SU-DHL-6 (cell line): ENCODE results near the gene CDHR2.
"Not testable (repeated sequence)": the region's sequence is repeated elsewhere in the genome, so short reads cannot be mapped to it uniquely, and the experiment has no call there.

ENCODE experiments used
- H2AFZ ChIP-seq: fragments of 200-600 bp; sonication (generic); 2 replicates; pipeline ENCODE4 v1.6.1; 2014; ENCODE audit warnings: low read depth, mild to moderate bottlenecking, moderate library complexity, mixed read lengths, antibody characterized with exemption, low read length; ENCODE audit not compliant: severe bottlenecking
- H3F3A ChIP-seq: fragments of 200-600 bp; shearing (Covaris generic); 2 replicates; pipeline ENCODE4 v1.6.0; 2016; ENCODE audit warnings: antibody characterized with exemption, mild to moderate bottlenecking; ENCODE audit not compliant: insufficient read depth
- H3K27ac ChIP-seq: fragments of 200-600 bp; sonication (generic); 2 replicates; pipeline ENCODE4 v1.5.1; 2016; ENCODE audit warnings: low read depth, mild to moderate bottlenecking, low read length, moderate library complexity, mixed read lengths
- H3K27me3 ChIP-seq: fragments of 200-600 bp; sonication (generic), shearing (Covaris generic); 2 replicates; pipeline ENCODE4 v1.6.0; 2014; ENCODE audit warnings: mild to moderate bottlenecking, low read length
- H3K36me3 ChIP-seq: fragments of 200-600 bp; sonication (generic); 2 replicates; pipeline ENCODE4 v1.6.1; 2014; ENCODE audit warnings: mild to moderate bottlenecking, low read length, mixed read lengths
- H3K4me2 ChIP-seq: fragments of 300-600, 200-600 bp; shearing (Covaris generic), sonication (generic); 2 replicates; pipeline ENCODE4 v1.6.0; 2014; ENCODE audit warnings: low read length, low read depth, mild to moderate bottlenecking; ENCODE audit not compliant: poor library complexity, severe bottlenecking
- H3K4me3 ChIP-seq: fragments of 200-600 bp; sonication (generic); 2 replicates; pipeline ENCODE4 v1.5.1; 2014; ENCODE audit warnings: antibody characterized with exemption, low read length, mild to moderate bottlenecking, mixed read lengths; ENCODE audit not compliant: insufficient read depth, poor library complexity, severe bottlenecking
- H3K79me2 ChIP-seq: fragments of 200-600 bp; sonication (generic); 2 replicates; pipeline ENCODE4 v1.6.1; 2014; ENCODE audit warnings: mild to moderate bottlenecking, low read length, moderate library complexity; ENCODE audit not compliant: insufficient read depth
- H3K9ac ChIP-seq: fragments of 200-600 bp; sonication (generic); 2 replicates; pipeline ENCODE4 v1.7.0; 2014; ENCODE audit warnings: mild to moderate bottlenecking, low read length
- H3K9me2 ChIP-seq: fragments of 200-600 bp; sonication (generic); replicated peaks from 2 replicates; pipeline ENCODE4 v1.6.1; 2014; ENCODE audit warnings: low read length; ENCODE audit not compliant: insufficient read depth
- H3K9me3 ChIP-seq: fragments of 200-600 bp; sonication (generic); 2 replicates; pipeline ENCODE4 v1.6.1; 2014; ENCODE audit warnings: low read length, mixed read lengths; ENCODE audit not compliant: insufficient read depth
- H4K20me1 ChIP-seq: fragments of 200-600 bp; sonication (generic); 2 replicates; pipeline ENCODE4 v1.6.1; 2014; ENCODE audit warnings: low read depth, mild to moderate bottlenecking, antibody characterized with exemption, low read length, moderate library complexity, mixed read lengths
- CTCF ChIP-seq: fragments of 200-600 bp; sonication (generic); IDR thresholded peaks from one replicate; pipeline ENCODE4 v1.5.1; 2017; ENCODE audit warnings: antibody characterized with exemption, mild to moderate bottlenecking, low read length, moderate library complexity; ENCODE audit not compliant: insufficient read depth, poor library complexity, severe bottlenecking
- EZH2phosphoT487 ChIP-seq: fragments of 200-600 bp; sonication (generic), shearing (Covaris generic); conservative IDR thresholded peaks from 2 replicates; pipeline ENCODE4 v1.6.1; 2018; ENCODE audit warnings: mild to moderate bottlenecking, antibody characterized with exemption, low read length, moderate library complexity, mixed read lengths

The CDHR2 gene

GRCh38 chr5:176588297-176588696 lies 39.2 kb downstream of the CDHR2 start:
- H3K9ac ChIP-seq: no peak overlapping the region
- H3K79me2 ChIP-seq: no peaks in the 10 kb centered on the region
- no peak overlapping the region for H2AFZ ChIP-seq
- no peak for TF ChIP-seq EZH2phosphoT487
- TF ChIP-seq CTCF: no peak
- H3K9me2 ChIP-seq: no peaks in the 10 kb centered on the region
- H3K4me3 ChIP-seq: no peak overlapping the region
- no peaks in the 10 kb centered on the region for H3F3A ChIP-seq
- no peak overlapping the region for H3K27ac ChIP-seq
- H4K20me1 ChIP-seq: no peaks in the 10 kb centered on the region
- no peaks in the 10 kb centered on the region for H3K27me3 ChIP-seq
- H3K9me3 ChIP-seq: peaks cover 16% of the 10 kb centered on the region
- no peaks in the 10 kb centered on the region for H3K36me3 ChIP-seq
- no peak overlapping the region for H3K4me2 ChIP-seq

GRCh38 chr5:176589039-176589769 lies 40.1 kb downstream of the CDHR2 start:
- no peaks in the 10 kb centered on the region for H3K9me2 ChIP-seq
- no peaks in the 10 kb centered on the region for H3F3A ChIP-seq
- no peaks in the 10 kb centered on the region for H3K27me3 ChIP-seq
- TF ChIP-seq CTCF: no peak
- TF ChIP-seq EZH2phosphoT487: no peak
- H3K4me2 ChIP-seq: no peak overlapping the region
- H3K79me2 ChIP-seq: no peaks in the 10 kb centered on the region
- no peak overlapping the region for H3K27ac ChIP-seq
- no peaks in the 10 kb centered on the region for H4K20me1 ChIP-seq
- H3K4me3 ChIP-seq: no peak overlapping the region
- H2AFZ ChIP-seq: no peak overlapping the region
- peaks cover 16% of the 10 kb centered on the region for H3K9me3 ChIP-seq
- no peak overlapping the region for H3K9ac ChIP-seq
- H3K36me3 ChIP-seq: no peaks in the 10 kb centered on the region

DNA sequence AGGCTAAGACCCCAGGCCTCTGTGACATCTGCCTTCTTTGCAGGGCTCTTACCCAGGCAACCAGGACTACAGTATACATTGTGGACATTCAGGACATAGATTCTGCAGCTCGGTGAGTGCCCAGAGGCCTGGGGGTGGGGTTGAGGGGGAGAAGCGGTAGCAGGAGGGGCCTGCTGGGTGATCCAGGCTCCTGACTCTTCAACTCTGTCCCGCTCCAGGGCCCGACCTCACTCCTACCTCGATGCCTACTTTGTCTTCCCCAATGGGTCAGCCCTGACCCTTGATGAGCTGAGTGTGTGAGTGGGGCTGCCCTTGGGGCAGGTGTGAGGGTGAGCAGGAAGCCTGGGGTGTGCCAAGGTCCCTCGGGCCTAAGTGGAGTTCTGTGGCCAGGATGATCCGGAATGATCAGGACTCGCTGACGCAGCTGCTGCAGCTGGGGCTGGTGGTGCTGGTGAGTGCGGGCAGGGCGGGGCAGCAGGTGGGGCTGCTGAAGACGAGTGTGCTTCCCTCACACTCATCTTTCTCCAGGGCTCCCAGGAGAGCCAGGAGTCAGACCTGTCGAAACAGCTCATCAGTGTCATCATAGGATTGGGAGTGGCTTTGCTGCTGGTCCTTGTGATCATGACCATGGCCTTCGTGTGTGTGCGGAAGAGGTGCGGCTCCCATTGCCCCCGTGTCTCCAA lies 41.0 kb downstream of the CDHR2 start:
- H3K27me3 ChIP-seq: no peaks in the 10 kb centered on the region

DNA sequence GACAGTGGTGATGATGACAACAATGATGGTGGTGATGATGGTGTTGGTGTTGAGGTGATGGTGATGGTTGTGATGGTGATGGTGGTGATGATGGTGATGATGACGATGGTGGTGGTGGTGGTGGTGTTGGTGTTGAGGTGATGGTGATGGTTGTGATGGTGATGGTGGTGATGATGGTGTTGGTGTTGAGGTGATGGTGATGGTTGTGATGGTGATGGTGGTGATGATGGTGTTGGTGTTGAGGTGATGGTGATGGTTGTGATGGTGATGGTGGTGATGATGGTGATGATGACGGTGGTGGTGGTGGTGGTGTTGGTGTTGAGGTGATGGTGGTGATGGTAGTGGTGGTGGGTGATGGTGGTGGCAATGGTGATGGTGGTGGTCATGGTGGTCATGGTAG lies 42.5 kb downstream of the CDHR2 start:
- H3K79me2 ChIP-seq, H3K4me3 ChIP-seq, H2AFZ ChIP-seq, H3K9me3 ChIP-seq, H3F3A ChIP-seq, H3K9me2 ChIP-seq, H3K27ac ChIP-seq, H3K9ac ChIP-seq, H3K4me2 ChIP-seq, H3K36me3 ChIP-seq, H3K27me3 ChIP-seq, H4K20me1 ChIP-seq: not testable (repeated sequence)

More for the DNA sequence above, 41.0 kb downstream of the CDHR2 start:
- no peaks in the 10 kb centered on the region for H3K36me3 ChIP-seq
- no peak overlapping the region for H3K4me3 ChIP-seq
- H3K4me2 ChIP-seq: no peak overlapping the region
- no peaks in the 10 kb centered on the region for H4K20me1 ChIP-seq
- H3K9ac ChIP-seq: no peak overlapping the region
- no peaks in the 10 kb centered on the region for H3K9me2 ChIP-seq
- H3F3A ChIP-seq: no peaks in the 10 kb centered on the region
- H3K27ac ChIP-seq: no peak overlapping the region
- H3K79me2 ChIP-seq: no peaks in the 10 kb centered on the region
- H3K9me3 ChIP-seq: peaks cover 9% of the 10 kb centered on the region; the same call in 1 of the 2 replicates
- TF ChIP-seq CTCF (no peak), EZH2phosphoT487 (no peak)
- H2AFZ ChIP-seq: no peak overlapping the region
